GM12878 (cell line): ENCODE measurements around the gene TRAPPC2. TPM values are rescaled to one million over a fixed set of nuclear protein-coding genes. Genes with fewer than 3 reads are reported as not detected.

Experiments used
- CREM ChIP-seq: IDR thresholded peaks from 2 replicates; pipeline ENCODE4 v1.6.1; 2014; ENCODE audit warnings: antibody characterized with exemption, low read depth
- E2F8 ChIP-seq: fragments of 450-650 bp; IDR thresholded peaks from 2 replicates; pipeline ENCODE4 v1.6.1; 2018; ENCODE audit warnings: mild to moderate bottlenecking, low read depth, moderate library complexity; ENCODE audit not compliant: partially characterized antibody
- HSF1 ChIP-seq: fragments of 150-350 bp; IDR thresholded peaks from 2 replicates; pipeline ENCODE4 v1.6.1; 2014; ENCODE audit warnings: mild to moderate bottlenecking, low read depth, low read length
- JUNB ChIP-seq: IDR thresholded peaks from 2 replicates; pipeline ENCODE4 v1.6.1; 2016; ENCODE audit warnings: antibody characterized with exemption, mild to moderate bottlenecking
- LARP7 ChIP-seq: fragments of 450-650 bp; IDR thresholded peaks from 2 replicates; pipeline ENCODE4 v1.6.1; 2017; ENCODE audit warnings: mild to moderate bottlenecking
- MEF2B ChIP-seq: fragments of 450-650 bp; IDR thresholded peaks from 2 replicates; pipeline ENCODE4 v1.6.1; 2018; ENCODE audit warnings: mild to moderate bottlenecking, moderate library complexity; ENCODE audit not compliant: partially characterized antibody, poor library complexity, severe bottlenecking
- PAX5 ChIP-seq: IDR thresholded peaks from 2 replicates; pipeline ENCODE4 v1.6.1; 2011; ENCODE audit warnings: low read depth, low read length, borderline replicate concordance
- PKNOX1 ChIP-seq: fragments of 450-650 bp; IDR thresholded peaks from 2 replicates; pipeline ENCODE4 v1.6.1; 2016; ENCODE audit warnings: mild to moderate bottlenecking
- POU2F2 ChIP-seq: IDR thresholded peaks from 3 replicates; pipeline ENCODE4 v1.6.1; 2011; ENCODE audit warnings: low read depth, mild to moderate bottlenecking, low read length, borderline replicate concordance
- PRDM15 ChIP-seq: fragments of 450-650 bp; formaldehyde crosslinking; IDR thresholded peaks from 2 replicates; pipeline ENCODE4 v1.4.0; 2020; ENCODE audit warnings: mild to moderate bottlenecking, moderate library complexity
- USF2 ChIP-seq: IDR thresholded peaks from 2 replicates; pipeline ENCODE4 v1.6.1; 2011; ENCODE audit warnings: low read depth, low read length, improper control_type of control experiment, borderline replicate concordance
- YY1 ChIP-seq: IDR thresholded peaks from 2 replicates; pipeline ENCODE4 v1.6.1; 2011; ENCODE audit warnings: low read depth, mild to moderate bottlenecking, low read length
- ZBTB40 ChIP-seq: fragments of 450-650 bp; IDR thresholded peaks from 2 replicates; pipeline ENCODE4 v1.6.1; 2016; ENCODE audit warnings: mild to moderate bottlenecking, moderate library complexity, borderline replicate concordance
- ZNF622 ChIP-seq: fragments of 450-650 bp; IDR thresholded peaks from 2 replicates; pipeline ENCODE4 v1.6.1; 2017; ENCODE audit warnings: mild to moderate bottlenecking, inconsistent platforms
- polyA plus RNA-seq, 11 experiments: library from polyadenylated mRNA; depleted of rRNA in 4 of 11; unstranded in 6 of 11; stranded (reverse) in 5 of 11; fragments of >200 nt; fragmentation: Nextera tagmentation in 4 of 11; fragmentation: Illumina TruSeq in 1 of 11; extraction: Ambion mirVana in 4 of 11; extraction: Trizol in 1 of 11; gene quantifications; 1 replicate in 1 of 11; 2 replicates in 10 of 11; pipeline versions ENCODE4 v1.2.1 to v1.2.3, GENCODE V29; 2011 to 2016; ENCODE audit warnings: inconsistent platforms in 2 of 11, missing spikeins in 2 of 11, low read depth in 1 of 11
- total RNA-seq, 4 experiments: library from RNA; depleted of rRNA in 3 of 4; stranded (reverse); fragments of >200 nt in 3 of 4; fragmentation: Illumina TruSeq in 1 of 4; extraction: Trizol in 1 of 4; gene quantifications; 2 replicates each; pipeline versions ENCODE4 v1.2.1 to v1.2.3, GENCODE V29; 2013 to 2021

The TRAPPC2 gene
- total and polyA plus RNA-seq, 10 of the 15 experiments (the other 5 are each of a cell fraction or from before 2014, with no cell fraction given) = 12.4 to 28.4 (median 21.3) TPM

- TF ChIP-seq HSF1 (no peak), YY1 (0 out of 2 replicates have a peak, but pooled peaks have one; percentile 29), PKNOX1 (no peak), PAX5 (peak; percentile 56; the same call in 1 of the 2 replicates), PRDM15 (CRISPR knock-in tag) (no peak), CREM (peak; percentile 34; the same call in 1 of the 2 replicates), E2F8 (no peak), POU2F2 (peak; percentile 69; the same call in 1 of the 3 replicates), ZNF622 (no peak), LARP7 (no peak), ZBTB40 (no peak), USF2 (no peak), MEF2B (peak; percentile 24), JUNB (peak; percentile 80)
These were observed 27.4 kb upstream of the TRAPPC2 start (continued) for GRCh38 chrX:13761606-13762414.
